ENCODE measurements around the gene GPR4.
A peak's percentile ranks its signal among the peaks of the same experiment; 100 is the strongest.
"Not testable (repeated sequence)": the region's sequence is repeated elsewhere in the genome, so short reads cannot be mapped to it uniquely, and the experiment has no call there.

The GPR4 gene

DNA sequence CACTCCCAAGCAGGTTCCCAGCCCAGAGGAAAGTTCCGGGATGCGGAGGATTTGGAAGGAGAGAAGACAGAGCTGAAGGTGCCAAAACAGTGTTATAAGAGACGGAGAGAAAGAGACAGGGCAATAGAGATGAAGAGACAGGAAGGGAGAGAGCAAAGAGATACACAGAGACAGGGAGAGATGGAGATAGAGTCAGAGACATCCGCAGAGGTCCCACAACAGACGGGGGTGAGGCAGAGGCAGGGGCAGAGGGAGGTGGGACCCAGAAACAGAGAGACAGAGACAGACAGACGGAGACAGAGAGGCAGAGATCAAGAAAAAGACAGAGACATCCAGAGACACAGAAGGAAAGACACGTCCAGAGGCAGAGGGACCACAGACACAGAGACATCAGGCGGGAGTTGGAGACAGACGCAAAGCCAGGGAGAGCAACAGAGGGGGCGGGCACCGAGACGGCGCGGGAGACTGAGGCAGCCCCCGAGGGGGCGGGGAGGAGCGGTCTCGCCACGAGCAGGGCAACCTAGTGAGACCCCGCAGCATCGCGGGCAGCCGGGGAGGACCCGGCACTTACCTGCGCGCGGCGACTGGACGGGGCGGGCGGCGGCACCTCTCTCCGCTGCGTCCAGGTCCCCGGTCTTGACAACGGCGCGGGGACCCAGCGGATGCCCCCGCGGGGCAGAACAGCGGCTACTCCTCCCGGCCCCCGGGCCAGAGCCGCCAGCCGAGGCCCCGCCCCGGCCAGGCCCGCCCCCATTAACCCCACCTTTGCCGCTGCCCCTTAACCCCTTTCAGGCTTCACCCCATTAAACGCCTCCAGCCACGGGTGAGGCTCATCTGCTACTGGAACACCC is at the start of gene GPR4:
TSS of gene GPR4 (minus strand) at position 689 of the 851 bp plus-strand sequence. CDS start 10,346 bp downstream, outside the sequence.
- DNase-seq = no peak

DNA sequence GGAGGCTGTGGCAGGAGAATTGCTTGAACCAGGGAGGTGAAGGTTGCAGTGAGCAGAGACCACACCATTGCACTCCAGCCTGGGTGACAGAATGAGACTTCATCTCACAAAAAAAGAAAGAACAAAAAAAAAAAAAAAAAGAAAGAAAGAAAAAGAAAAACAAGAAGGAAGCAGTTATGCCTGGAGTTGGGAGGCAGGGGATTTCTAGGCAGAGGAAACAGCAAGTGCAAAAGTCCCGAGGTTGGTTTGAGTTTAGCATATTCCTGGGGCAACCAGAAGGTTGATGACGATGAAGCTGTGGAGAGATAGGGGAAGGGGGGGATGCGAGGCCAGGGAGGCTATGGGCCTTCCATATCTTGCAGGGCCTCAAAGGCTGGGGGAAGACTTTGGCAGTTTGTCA is 48.7 kb upstream of the GPR4 start:
- DNase-seq = no peak

DNA sequence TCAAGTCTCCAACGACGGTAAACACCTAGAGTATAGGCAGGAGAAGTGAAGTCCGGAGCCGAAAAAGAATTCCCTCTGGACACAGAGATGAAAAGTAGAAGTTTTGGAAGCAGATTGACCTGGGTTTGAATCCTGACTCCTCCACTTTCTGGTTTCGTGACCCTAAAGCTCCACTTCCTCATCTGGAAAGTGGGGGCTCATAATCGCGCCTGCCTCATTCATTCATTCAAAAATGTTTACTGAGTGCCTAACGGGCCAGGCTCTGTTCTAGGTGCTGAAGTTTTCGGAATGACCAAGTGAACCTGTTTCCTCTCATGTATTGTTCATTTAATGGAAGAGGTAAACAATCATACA is 44.3 kb upstream of the GPR4 start:
- no peak for DNase-seq

DNA sequence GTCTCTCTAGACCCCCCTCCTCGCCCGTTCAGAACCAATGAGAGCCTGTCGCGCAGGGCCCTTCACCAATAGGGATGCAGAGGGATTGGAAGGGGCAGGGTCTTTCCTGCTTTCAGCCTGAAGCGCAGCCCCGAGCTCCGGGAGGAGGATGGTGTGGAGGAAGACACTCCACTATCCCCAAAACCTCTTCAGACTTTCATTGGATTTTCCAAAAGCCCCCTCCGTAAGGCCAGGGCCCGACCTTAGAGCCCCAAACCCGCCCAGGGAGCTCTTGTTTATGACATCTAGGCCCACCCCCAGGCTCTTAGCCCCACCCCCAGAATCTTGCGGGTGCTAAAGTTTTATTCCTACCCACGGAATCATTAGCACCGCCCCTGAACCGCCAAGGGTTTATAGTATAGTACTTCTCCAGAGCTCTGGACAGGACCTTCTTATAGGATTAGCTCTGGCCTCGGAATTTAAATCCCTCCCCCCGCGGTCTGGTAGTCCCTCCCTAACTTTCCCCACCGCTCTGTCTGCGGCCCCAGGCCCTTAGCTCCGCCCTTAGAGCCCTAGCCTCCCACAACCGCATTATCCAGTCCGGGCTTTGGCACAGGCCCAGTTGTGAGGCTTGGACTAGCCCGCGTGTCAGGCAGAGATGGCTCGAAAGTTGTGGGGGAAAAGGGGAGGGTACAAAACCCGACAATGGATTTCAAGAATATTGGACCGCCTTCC is 43.8 kb upstream of the GPR4 start:
- DNase-seq = peak; percentile 52

DNA sequence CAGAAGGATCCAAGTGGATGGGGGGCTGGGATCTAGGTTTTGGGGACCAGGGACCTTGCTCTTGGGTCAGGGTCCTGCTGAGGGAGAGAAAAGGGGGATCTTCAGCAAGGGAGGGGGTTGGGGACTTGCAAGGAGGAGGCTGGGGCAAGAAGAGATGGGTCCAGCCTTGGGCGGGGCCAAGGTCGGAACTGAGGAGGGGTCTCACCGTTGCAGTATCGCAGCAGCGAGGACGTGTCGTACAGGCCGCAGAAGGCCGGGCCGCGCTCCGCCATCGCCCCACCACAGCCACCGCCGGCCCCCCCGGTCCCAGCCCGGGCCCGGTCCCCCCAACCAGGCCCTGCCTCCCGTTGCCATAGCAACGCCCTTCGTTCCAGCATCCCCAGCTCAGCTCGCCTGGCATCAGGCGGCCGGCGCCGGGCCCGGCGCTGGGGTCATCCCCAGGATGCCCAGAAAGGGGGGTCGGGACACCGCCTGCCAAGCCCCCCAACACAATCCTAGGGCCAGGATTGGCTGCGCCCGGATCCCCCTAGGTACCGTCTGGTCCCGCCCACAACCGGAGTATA is 43.1 kb upstream of the GPR4 start:
- DNase-seq = no peak

DNA sequence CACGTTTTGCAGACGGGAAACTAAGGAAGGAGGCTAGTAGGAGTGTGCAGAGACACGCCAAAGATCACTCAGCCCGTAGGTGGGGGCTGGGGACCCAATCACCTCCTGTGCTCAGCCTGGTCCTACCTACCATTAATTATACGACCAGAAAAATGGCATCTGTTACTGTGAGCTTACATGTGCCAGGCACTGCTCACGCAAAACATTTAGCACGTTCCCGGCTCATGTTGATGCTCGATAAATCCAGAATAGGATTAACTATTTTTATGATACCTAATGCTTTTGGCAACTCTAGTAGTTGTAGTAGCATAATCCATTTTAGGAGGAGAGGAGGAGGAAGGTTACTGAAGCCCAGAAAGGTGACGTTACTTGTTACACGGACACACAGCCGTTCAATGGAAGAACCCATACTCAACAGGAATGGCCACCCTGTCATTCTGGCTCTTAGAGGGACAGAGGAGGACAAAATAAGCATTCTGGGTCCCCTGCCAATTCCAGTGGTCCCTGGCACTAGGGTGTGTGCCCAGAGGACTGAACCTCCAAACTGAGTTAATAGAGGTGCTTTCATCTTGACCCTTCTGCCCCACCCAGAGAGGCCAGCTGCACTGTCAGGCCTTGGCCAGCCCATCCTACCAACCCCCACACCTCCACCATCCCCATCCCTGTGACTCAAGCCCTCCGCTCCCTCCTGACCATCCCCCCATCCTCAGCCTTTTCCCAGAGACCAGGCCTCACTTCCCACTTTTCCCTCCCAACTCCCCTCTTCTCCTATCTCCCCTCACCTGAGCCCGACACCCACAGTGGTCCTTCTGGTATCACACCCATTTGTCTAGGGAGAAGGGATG is 42.1 kb upstream of the GPR4 start:
- DNase-seq = no peak

DNA sequence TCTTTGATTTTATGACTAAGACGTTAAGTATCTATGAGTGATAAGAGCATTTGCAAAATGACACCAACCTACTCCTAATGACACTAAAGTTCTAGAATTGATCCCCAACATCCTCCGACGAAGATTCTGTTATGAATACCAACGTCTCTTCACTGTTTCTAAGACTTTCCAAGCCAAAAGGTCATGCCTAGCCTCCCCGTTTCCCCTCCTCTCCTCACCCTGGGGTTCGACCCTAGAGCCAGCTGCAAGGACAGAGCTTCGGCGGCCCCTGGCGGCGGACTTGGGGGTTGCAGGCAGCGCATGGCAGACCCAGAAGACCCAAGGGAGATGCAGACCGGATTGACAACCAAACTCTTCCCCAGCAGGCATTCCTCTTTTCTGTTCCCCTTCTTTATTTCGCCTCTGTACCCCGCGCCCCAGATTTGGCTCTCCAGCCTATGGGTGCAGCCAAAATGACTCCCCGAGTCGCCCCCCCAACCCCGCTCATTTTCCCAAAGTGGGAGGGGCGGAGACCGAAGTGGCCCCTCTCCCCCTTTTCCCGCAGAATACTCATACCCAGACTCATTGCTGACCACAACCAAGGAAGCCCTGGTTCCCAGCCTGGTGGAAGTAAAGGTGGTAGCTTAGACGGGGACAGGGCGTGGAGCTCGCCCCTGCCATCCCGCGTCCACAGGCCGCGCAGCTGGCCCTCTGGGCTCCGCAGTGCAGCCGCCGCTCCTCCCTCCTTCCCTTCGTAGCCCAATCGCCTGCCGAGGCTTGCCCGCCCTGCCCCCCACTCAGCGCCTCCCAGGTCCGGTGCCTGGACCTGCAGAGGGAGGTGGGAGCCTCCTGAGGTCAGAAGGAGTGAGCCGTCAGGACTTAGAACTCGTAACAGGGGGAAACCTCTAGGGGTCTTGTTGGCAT is 41.3 kb upstream of the GPR4 start:
- DNase-seq = peak; percentile 82

DNA sequence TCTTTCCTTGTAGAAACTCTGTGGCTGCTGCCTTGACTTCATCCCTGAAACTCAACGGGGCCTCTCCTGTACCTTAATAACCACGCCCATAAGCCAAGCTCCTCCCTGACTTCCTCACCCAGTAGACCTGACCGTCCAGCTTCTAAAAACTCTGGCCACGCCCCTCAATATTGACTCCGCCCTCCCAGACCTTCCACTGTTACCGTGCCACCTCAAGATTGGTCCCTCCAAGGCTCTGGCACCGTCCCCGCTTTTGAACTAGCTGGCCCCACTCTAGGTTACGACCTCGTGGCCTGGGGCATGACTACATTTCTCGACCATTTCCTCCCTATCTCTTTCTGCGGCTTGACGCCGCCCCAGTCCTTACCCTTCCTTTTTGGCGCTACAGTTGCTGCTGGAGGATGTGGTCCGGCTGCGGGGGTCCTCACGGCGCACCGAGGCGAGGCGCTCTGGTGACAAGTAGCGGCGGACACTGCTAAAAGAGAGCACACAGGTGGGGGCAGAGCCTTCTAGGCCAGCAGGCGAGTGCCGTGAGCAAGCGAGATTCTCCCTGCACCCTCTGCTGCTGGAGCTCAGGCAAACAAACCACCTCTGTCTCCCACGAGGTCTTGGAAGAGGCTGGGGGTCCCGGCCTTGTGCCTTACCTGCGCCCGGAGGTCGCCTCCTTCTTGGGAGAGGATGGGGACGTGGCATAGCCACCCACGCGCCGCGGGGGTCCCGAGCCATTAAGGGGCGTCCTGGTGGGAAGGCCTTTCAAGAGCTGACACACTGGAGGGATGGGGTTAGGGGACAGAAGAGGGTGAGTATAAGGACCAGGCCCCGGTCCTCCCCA is 39.5 kb upstream of the GPR4 start:
- peak; percentile 25 for DNase-seq

DNA sequence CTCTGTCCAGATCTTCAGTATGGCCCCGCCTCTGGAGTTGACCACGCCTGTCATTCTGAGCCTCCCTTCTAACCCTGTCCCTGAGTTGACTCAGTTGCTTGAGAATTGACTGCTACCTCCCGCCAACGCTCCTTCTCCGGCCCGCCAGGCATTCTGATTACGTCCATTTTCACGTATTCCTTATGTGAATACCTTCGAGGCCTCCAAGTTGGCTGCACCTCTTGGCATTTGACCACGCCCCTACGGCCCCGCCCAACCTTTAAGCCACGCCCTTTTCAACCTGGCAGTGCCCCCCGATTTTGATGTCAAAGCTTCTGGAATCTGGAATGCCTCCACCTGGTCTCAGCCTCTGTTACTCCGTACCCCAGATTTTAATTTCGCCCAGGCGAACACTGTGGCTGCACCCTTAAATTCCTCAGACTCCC is 38.8 kb upstream of the GPR4 start:
- DNase-seq = no peak

DNA sequence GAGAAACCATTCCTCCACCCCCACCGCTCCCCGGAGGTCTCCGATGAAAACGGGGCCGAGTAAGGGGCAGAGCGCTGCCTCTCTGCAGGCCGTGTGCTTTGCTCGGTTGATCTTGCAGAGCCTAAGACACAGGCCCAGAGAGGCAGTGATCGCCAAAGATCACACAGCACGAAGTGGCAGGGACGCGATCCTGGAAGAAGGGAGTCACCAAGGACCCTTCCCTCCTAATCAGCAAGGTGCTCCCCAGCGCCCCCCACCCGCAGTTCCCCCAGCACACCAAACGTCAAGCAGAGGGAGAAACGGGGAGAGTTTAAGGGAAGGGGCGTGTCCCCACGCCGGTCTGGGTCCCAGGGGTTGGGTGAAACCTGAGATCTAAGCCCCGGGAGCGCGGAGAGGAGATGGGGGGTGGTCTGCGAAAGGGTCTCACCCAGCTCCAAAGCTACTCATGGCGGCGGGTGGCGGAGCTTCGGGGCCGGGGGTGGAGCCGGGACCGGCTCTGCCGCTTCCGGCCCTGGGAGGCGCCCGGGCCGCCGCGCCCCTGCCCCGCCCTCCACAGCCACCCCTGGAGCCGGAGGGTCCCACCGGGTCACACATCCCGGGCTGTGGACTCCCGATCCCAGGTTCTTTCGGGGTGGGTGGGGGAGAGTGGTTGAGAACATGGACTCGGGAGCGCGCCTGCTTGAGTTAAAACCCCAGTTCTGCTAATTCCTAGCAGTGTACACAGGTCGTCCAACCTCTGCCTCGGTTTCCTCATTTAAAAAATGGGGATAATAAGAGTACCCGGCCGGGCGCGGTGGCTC is 37.1 kb upstream of the GPR4 start, which contains the start of gene EML2:
TSS of gene EML2 (minus strand) at position 468 of the 800 bp plus-strand sequence. CDS start at position 447, 21 bp downstream.
- DNase-seq = peak; percentile 38

DNA sequence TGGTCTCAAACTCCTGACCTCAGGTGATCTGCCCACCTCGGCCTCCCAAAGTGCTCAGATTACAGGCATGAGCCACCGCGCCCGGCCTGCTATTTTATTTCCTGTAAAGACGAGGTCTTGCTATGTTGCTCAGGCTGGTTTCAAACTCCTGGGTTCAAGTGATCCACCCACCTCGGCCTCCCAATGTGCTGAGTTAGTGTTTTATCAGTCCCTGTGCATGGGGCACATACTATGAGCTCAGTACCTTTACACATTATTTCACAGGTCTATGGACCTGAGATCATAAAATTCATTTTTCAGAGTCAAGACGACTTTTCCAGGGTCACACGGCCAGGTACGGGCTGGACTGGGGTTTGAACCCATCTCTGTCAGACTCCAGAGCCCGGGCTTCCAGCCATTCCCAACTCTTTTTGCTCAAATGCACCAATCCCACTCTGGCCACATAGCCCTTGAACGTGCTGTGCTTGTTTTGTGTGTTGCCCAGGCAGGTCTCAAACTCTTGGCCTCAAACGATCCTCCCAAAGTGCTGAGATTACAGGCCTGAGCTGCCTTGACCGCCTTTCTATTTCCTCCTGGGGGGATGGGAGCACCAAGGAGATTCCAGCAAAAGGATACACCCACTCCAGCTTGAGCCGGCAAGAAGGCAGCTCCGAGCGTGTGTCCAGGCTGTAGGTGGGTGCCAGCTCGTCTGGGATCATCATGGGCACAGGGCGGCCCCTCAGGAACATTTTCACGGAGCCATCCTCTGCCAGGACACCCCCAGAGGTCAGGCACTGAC is 36.1 kb upstream of the GPR4 start:
- no peak for DNase-seq

DNA sequence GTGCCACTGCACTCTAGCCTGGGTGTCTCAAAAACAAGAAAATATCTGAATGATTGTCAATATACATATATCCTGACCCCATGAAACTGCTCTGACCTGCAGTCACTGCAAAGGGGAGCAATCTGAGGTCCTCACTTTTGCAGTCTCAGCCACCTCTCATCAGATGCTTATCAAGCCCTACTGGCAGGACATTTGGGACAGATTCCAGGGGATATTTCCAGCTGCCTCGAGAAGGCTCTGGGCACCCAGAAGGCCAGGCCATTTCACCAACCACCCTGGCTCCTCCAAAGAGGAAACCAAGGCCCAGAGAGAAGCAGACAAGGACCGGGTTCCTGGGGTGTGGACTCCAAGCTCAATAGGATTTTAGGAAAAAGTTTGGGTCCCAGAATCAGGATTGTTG is 34.9 kb upstream of the GPR4 start:
- DNase-seq = no peak

DNA sequence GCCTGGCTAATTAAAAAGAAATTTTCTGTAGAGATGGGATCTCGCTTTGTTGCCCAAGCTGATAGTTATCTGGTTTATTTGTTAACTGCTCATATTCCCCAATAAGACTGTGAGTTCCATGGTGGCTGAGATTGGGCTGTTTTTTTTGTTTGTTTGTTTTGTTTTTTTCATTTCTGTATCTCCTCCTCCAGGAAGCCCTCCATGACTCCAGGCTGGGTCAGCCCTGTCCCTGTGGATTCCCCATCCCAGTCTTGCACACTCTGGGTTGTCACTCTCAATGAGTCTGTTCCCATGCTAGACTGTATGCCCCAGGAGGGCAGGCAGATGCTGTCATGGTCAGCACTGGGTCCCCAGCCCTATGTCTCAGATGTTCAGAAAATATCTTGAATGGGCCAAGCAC is 34.3 kb upstream of the GPR4 start:
- no peak for DNase-seq

DNA sequence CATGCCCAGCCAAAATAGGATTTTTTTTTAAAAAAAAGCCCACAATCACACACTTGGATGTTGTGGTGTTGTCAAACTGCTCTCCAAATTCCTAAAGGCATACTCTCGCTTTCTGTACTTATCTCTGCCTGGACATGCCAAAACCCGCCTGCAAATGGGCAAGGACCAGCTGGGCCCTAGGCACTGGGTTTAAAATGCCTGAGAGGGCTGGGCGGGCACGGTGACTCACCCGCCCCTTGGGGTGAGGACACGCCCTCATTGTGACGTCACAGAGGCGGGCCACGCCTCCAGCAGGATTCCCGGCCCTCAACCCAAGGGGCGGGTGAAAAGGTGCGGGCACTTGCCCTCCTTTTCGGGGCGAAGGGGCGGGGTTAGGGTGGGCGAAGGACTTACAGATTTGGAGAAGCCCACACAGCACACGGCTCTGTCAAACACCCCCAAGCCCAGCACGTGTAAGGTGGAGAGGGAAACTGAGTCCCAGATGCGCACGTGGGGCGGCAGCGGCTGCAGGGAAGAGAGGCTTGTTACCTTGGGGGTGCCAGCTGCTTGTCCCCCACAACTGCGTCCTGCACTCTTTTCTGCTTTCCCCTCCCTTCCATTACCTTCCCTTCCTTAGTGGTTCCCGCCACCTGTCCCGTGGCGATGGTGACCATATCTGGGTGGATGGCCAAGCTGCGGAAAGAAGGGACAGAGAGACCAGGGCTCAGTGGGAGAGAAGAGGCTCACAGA is 30.6 kb upstream of the GPR4 start:
- peak; percentile 16 for DNase-seq

DNA sequence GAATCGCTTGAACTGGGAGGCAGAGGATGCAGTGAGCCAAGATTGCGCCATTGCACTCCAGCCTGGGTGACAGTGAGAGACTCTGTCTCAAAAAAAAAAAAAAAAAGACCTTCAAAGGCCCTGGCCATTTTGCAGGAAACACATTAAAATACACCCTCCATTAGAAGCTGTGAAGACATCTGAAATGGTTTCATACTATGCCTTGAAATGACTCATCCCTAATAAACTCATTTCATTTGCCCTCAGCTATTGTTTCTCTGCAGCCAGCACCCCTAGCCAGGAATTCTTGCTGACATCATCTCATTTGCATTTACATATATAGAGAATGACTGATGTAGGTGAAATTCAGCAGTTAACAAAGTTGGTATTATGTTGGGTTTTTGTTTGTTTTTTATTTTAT is 28.5 kb upstream of the GPR4 start:
- no peak for DNase-seq

DNA sequence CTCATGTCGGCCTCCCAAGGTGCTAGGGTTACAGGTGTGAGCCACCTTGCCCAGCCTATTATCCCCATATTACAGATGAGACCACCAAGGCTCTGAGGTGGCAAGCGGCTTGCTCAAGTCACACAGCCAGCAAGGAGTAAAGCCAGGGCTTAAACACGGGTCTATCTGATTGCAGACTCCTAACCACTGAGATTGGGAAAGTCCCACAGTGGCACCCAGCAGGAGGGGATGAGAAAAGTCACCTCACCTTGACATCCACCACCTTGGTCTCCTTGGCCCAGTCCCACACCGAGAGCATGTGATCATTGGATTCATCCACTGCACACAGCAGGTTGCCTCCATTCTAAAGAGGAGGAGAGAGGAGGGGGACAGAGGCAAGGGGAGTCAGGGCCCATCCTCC is 27.7 kb upstream of the GPR4 start:
- no peak for DNase-seq

DNA sequence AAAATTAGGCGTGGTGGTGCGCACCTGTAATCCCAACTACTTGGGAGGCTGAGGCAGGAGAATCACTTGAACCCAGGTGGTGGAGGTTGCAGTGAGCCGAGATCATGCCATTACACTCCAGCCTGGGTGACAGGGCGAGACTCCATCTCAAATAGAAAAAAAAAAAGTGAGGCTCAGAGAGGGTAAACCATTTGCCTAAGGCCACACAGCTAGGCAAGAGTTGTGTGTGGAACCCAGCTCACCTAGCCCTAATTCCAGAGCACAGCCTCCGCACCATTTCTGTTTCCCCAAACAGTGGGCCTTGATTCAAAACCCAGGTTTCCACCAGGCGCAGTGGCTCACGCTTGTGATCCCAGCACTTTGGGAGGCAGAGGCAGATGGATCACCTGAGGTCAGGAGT is 26.2 kb upstream of the GPR4 start:
- not testable (repeated sequence) for DNase-seq

DNA sequence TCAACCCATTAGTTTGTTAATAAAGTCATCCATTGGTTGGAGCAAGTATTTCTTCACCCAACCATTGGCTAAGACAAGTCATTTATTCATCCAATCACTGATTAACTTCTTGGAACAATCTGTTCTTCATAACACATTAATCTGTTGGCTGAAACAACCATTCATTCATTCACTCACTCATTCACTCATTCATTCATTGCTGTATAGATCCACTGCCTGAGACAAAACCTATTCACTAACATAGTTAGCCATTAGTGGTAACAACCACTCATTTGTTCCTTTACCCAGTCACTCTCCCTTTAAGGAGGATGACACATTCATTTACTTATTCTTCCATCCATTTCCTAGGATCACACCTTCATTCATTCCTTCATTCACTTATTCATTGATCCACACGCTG is 22.0 kb upstream of the GPR4 start:
- DNase-seq = no peak
